Cardiac fibroblast (primary cell): ENCODE results near the gene TMEM150A.
A peak's percentile ranks its signal among the peaks of the same experiment; 100 is the strongest.

Source experiments
- DNase-seq, 2 donors: peaks; one replicate each; pipeline versions ENCODE4 v3.0.0 to v3.0.0-alpha.2; 2010; ENCODE audit warnings: low read depth in 2 of 2
- H3K4me3 ChIP-seq, 2 donors: replicated peaks in 1 of 2; 1 replicate in 1 of 2; 2 replicates in 1 of 2; pipeline ENCODE4 v1.5.1; 2011; ENCODE audit warnings: low read depth in 2 of 2, low read length in 2 of 2, mild to moderate bottlenecking in 2 of 2, moderate library complexity in 1 of 2
- TF ChIP-seq, protein P1 (sequence below): IDR thresholded peaks from one replicate; pipeline ENCODE4 v1.5.1; 2011; ENCODE audit warnings: low read depth, mild to moderate bottlenecking, low read length, inconsistent platforms

The TMEM150A gene

GRCh38 chr2:85611705-85612587 lies 9.4 kb upstream of the TMEM150A start, which contains the start of gene C2orf68:
Gene C2orf68 (minus strand): TSS chr2:85612066. CDS start chr2:85611984, 82 bp downstream.
- TF ChIP-seq, protein P1, sequence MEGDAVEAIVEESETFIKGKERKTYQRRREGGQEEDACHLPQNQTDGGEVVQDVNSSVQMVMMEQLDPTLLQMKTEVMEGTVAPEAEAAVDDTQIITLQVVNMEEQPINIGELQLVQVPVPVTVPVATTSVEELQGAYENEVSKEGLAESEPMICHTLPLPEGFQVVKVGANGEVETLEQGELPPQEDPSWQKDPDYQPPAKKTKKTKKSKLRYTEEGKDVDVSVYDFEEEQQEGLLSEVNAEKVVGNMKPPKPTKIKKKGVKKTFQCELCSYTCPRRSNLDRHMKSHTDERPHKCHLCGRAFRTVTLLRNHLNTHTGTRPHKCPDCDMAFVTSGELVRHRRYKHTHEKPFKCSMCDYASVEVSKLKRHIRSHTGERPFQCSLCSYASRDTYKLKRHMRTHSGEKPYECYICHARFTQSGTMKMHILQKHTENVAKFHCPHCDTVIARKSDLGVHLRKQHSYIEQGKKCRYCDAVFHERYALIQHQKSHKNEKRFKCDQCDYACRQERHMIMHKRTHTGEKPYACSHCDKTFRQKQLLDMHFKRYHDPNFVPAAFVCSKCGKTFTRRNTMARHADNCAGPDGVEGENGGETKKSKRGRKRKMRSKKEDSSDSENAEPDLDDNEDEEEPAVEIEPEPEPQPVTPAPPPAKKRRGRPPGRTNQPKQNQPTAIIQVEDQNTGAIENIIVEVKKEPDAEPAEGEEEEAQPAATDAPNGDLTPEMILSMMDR: no peak
- H3K4me3 ChIP-seq: peak within 1 kb of the TSS; percentile 67 to 82
- DNase-seq: peak; percentile 84 to 87

DNA sequence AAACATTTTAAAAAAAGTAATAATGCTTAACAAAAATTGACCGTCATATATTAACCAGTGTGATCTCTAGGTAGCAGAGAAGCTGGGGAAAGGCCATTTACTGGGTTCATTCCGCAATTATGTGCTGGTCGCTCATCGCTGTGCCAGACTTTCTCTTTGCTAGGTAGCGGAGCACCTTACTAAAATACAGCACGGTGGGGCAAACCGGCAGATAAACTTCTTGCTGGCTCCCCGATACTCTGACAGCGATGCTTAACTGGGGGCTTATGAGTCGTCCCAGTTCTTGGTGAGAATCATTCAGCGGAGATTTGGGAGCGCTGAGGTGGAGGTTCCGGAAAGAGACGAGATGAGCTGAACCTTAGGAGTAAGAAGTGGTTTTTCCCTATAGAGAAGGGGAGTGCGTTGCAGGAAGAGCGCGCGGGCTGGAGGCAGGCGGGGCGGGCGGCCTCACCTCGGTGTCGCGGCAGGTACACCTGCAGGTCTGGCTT lies 8.8 kb upstream of the TMEM150A start:
- H3K4me3 ChIP-seq: peak overlapping the region; percentile 67 to 82
- TF ChIP-seq, protein P1: no peak
- peak in 1 of 2 donors; percentile 20 for DNase-seq

DNA sequence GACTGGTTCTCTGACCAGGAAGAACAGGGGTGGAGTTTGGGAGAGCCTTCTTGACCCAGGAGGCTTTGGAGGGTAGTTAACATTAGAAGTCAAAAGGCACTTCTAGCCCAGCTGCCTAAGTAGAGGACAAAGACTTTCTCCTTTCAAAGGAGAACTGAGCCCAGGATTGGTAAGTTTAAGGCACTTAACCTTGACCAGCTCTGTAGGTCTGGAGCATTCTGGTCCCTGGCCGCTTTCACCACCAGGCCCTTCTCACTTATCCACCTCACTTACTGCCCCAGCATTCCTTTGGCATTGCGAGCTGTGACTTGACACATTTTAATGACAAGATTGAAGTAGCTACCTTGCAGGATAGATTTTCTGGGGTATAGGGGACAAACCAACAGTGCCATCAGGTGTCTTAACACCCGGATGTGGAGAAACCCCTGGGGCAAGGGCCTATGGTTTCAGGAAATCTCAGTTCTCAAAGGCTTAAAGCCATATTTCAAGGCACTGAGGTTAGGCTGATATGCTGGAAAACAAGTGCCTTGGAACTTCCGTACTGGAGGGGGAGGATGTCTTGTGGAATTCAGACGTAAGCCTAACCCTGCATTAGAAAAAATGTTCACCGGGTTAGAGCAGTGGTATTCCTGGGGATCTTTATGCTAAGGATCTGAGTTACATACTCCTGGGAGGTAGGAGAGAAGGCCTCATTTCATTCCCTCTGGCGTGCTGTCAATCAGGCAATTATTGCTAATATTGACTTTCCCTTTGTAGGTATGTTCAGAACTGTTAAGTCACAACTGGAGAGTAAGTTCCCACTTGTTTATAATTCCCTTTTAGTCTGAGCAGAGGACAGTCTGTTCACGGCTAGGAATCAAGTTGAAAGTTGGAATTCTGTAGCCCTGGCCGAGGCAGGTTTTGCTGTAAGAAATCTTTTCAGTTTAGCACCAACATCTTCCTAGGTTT lies 5.0 kb upstream of the TMEM150A start:
- no peak overlapping the region for H3K4me3 ChIP-seq
- no peak for DNase-seq
- TF ChIP-seq, protein P1: no peak

- TF ChIP-seq, protein P1: no peak
- no peak overlapping the region for H3K4me3 ChIP-seq
- DNase-seq: no peak
Measured at GRCh38 chr2:85606116-85606455, 3.6 kb upstream of the TMEM150A start.

DNA sequence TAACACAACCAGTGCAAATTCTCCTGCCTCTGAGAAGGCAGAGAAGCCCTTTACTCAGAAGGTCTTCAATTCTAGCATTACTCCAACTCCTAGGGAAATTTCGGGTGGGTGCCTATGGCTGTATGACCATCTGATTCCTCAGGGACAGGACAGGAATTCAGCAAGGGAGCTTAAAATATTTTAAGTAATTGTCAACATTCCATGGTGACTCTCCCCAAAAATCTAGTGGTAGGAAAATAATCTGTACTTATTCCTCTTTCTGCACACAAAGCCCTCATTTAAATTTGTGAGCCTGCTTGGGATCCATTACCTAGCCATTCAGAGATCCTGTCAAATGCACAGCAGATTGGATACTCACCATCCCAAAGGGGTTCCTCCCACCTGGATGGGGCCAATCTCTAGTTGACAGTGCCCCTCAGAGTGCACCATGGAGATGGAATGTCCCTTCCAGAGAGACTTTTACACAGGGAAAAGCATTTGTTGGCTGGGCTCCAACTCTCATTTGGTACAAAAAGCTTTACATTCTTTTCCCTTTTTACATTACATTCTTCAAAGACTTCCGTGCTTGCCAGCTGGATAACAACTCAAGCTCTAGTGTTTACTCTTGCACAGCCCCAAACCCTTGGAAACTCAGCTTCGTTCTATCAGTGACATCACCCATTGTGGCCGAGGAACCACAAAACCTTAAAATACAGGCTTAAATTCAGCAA lies 3.1 kb upstream of the TMEM150A start:
- H3K4me3 ChIP-seq: no peak overlapping the region
- TF ChIP-seq, protein P1: no peak
- DNase-seq: peak; percentile 91 to 92
